ENCODE measurements around the gene HNRNPR.
A peak's percentile ranks its signal among the peaks of the same experiment; 100 is the strongest.

HNRNPR gene

DNA sequence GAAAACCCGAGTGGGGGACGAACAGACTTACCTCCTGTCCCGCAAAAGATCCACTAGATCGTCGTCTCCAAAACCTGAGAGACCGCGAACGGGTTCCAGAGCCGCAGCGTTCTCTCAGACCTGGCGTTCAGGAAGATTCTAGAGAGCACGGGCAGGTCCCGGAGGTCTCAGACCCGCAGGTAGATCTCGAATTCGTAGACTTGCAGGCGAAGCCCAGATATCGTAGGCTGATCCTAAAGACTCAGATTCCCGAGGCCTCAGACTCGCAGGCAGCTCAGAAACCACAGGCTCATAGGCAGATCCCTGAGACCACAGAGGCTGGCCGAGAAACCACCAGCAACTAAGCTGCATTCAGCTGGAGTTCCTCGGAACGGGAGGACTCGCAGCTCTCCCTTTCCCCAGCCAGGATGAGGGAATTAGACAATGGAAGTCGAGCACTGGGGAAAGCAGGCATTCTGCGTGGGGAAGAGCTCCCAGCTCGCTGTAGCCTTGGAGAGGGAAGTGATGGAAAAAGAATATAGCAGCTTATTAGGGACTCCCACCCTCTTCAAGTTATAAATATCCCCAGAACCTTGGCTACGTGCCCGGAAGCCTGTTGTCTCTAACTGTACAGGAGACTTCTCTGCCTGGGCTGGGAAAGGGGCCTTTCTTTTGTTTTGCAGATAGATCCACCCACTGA is 25.4 kb upstream of the HNRNPR start, which contains the start of gene ZNF436:
TSS of gene ZNF436 (minus strand) at position 502 of the 679 bp plus-strand sequence. CDS start 1,831 bp downstream, outside the sequence.
- CTCF ChIA-PET = interaction anchor here (1.1 to 3.6 kb wide), 5 partner anchors 12 to 128 kb away, joined by 3 to 31 read pairs (median 4); no protein-coding TSS in a partner anchor
- no peak for DNase-seq (ENCODE audit: low read depth, low spot score)
- POLR2A ChIA-PET = interaction anchor here (1.0 to 2.5 kb wide), 4 partner anchors 17 to 35 kb away, joined by 5 to 12 read pairs (median 8); partner anchors contain the start of gene HNRNPR

DNA sequence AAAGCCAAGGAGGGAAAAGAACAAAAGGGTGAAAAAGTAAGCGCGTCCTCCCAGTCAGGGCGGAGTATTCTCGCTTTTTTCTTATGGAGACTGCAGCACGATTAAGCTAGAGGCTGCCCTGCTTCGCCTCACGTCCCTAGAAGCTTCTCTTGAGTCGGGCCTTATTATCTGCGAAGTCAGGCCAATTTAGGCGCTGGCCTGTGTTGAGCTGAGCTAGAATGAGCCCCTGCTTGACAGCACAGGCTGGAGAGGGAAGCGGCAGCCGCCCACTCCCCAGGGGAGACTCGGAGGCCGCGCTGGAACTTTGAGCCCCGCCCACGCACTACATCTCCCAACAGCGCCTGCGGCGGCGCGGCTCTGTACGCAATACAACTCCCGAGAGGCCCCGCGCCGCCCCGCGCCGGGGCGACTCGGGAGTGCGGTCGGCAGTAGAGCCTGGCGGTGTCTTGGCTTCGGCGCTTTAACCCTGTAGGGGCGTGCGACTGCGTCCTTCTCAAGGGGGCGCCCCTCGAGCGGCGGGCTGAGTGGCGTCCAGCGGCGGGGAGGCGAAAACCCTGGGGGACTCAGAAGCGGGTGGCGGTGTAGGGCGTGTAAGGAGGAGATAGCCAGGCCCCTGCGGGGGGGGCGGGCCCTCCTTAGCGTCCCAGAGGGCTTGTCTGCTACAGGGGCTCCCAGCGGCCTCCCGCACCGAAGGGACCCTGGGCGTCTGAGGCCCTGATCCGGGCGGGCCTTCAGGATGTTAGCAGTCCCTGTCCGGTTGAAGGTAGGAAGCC is 24.7 kb upstream of the HNRNPR start:
- ChIA-PET CTCF (interaction anchor here (0.6 to 3.6 kb wide), 9 partner anchors 13 to 128 kb away, joined by 3 to 31 read pairs (median 3); partner anchors contain the start of gene HNRNPR), POLR2A (interaction anchor here (0.9 to 2.5 kb wide), 8 partner anchors 8 to 85 kb away, joined by 3 to 30 read pairs (median 6); partner anchors contain the start of gene HNRNPR)
- no peak for DNase-seq (ENCODE audit: low read depth, low spot score)
- TF ChIP-seq, protein P1, sequence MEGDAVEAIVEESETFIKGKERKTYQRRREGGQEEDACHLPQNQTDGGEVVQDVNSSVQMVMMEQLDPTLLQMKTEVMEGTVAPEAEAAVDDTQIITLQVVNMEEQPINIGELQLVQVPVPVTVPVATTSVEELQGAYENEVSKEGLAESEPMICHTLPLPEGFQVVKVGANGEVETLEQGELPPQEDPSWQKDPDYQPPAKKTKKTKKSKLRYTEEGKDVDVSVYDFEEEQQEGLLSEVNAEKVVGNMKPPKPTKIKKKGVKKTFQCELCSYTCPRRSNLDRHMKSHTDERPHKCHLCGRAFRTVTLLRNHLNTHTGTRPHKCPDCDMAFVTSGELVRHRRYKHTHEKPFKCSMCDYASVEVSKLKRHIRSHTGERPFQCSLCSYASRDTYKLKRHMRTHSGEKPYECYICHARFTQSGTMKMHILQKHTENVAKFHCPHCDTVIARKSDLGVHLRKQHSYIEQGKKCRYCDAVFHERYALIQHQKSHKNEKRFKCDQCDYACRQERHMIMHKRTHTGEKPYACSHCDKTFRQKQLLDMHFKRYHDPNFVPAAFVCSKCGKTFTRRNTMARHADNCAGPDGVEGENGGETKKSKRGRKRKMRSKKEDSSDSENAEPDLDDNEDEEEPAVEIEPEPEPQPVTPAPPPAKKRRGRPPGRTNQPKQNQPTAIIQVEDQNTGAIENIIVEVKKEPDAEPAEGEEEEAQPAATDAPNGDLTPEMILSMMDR (IDR thresholded peaks at IDR 0.05; ENCODE audit: insufficient read depth, low read length, missing control alignments) = peak; percentile 43
- peak overlapping the region; percentile 90 for H3K4me3 ChIP-seq (ENCODE audit: low read depth, low read length)

More for the DNA sequence above, 25.4 kb upstream of the HNRNPR start, which contains the start of gene ZNF436:
- H3K4me3 ChIP-seq (ENCODE audit: low read depth, low read length) = peak within 1 kb of the TSS; percentile 90
- TF ChIP-seq, protein P1 (IDR thresholded peaks at IDR 0.05; ENCODE audit: insufficient read depth, low read length, missing control alignments) = no peak

DNA sequence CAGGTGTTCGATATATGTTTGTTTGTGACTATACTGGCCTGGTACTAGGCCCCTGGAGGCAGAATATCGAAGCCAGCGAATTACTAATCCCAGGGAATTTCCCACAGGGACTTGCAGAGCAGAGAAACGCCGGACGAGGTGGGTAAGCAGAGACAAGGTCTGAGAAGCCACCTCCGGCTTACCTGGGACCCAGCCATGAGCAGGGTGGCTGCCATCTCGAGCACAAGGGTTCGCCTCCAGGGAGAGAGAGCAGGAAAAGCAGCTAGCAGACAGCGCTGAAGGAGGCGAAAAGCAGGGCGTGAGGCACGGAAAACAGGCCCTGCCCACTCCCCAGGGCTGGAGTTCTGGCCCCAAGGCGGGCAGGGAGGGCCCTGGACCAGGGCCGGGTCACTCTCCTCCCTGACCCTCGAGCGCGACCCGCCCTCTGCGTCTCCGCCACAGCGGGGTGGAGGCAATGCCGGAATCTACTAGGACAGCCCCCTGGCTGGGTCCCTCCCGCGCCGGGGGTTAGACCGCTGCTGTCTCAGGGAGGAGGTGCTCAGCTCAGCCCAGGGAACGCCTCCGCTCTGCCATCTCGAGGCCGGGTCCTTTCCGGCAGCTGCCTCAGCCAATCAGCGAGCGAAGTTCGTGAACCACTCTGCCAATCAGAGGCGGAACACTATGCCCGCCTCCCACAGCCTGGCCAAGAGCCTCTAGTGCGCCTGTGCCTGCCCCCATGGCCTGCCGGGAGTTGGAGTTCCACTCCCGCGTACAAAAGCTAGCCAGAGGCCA is 23.9 kb upstream of the HNRNPR start:
- CTCF ChIA-PET = interaction anchor here (0.6 to 3.6 kb wide), 7 partner anchors 12 to 53 kb away, joined by 3 to 31 read pairs (median 3); partner anchors contain the start of gene HNRNPR
- H3K4me3 ChIP-seq (ENCODE audit: low read depth, low read length) = peak overlapping the region; percentile 90
- TF ChIP-seq, protein P1 (IDR thresholded peaks at IDR 0.05; ENCODE audit: insufficient read depth, low read length, missing control alignments) = no peak
- POLR2A ChIA-PET = interaction anchor here (0.9 to 2.5 kb wide), 6 partner anchors 9 to 84 kb away, joined by 3 to 30 read pairs (median 5); partner anchors contain the start of gene HNRNPR
- peak; percentile 89 for DNase-seq (ENCODE audit: low read depth, low spot score)

DNA sequence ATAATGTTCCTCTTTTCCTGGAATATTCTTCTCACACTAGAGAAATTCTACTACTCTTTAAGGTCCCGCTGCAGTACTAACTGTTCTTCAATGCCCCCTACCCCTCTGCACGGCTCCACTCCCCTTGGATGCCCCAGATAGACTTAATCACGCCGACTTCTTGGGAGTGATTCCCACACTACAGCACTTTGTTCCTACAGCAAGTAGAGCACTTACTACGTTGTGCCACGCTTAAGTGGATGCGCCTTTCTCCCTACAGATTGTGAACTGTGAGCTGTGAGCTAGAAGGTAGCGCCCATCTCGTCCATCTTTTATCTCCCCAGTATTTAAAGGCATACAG is 23.3 kb upstream of the HNRNPR start:
- POLR2A ChIA-PET = interaction anchor here (1.7 kb wide), 1 partner anchor 23 kb away, joined by 30 read pairs; the partner anchor contains the start of gene HNRNPR
- CTCF ChIA-PET = interaction anchor here (2.0 to 3.6 kb wide), 2 partner anchors 12 to 37 kb away, joined by 12 to 31 read pairs; no protein-coding TSS in a partner anchor
- H3K4me3 ChIP-seq (ENCODE audit: low read depth, low read length) = peak overlapping the region; percentile 90
- TF ChIP-seq, protein P1 (IDR thresholded peaks at IDR 0.05; ENCODE audit: insufficient read depth, low read length, missing control alignments) = no peak
- no peak for DNase-seq (ENCODE audit: low read depth, low spot score)

DNA sequence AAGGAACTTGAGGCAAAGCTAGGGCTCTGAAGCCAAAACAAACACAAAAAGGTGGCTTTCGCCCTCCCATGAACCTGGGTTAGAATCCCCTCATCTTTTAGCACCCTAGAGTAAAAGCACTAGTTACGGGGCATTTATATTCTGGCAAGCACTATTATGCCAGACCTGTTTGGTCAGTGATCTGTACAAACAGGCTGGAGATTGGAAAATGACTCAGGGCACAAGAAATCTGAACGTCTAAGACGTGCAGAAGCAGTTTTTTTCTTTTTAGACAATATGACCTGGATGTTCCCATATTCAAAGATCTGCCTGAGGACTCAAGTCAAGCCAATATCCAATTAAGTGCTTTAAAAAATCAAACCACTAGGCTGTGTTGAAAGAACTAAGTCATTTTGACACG is 22.5 kb upstream of the HNRNPR start:
- H3K4me3 ChIP-seq (ENCODE audit: low read depth, low read length) = no peak overlapping the region
- DNase-seq (ENCODE audit: low read depth, low spot score) = no peak
- TF ChIP-seq, protein P1 (IDR thresholded peaks at IDR 0.05; ENCODE audit: insufficient read depth, low read length, missing control alignments) = no peak
- ChIA-PET CTCF (interaction anchor here (1.0 to 1.4 kb wide), 2 partner anchors 37 to 173 kb away, joined by 3 to 6 read pairs; no protein-coding TSS in a partner anchor), POLR2A (interaction anchor here (0.6 to 1.6 kb wide), 2 partner anchors 22 to 26 kb away, joined by 3 to 4 read pairs; partner anchors contain the start of gene HNRNPR)
